Measurements from ENCODE around the gene MYO5C.

MYO5C gene

GRCh38 chr15:52150871-52151270 lies 144.7 kb downstream of the MYO5C start:
- TF ChIP-seq CTCF (conservative IDR thresholded peaks at IDR 0.05) (no peak), ZFX (IDR thresholded peaks at IDR 0.05) (no peak)
- no peak overlapping the region for H3K27ac ChIP-seq

GRCh38 chr15:52150043-52150825 lies 145.4 kb downstream of the MYO5C start:
- no peak for TF ChIP-seq CTCF (conservative IDR thresholded peaks at IDR 0.05)
- no peak for TF ChIP-seq ZFX (IDR thresholded peaks at IDR 0.05)
- H3K27ac ChIP-seq = no peak overlapping the region

- TF ChIP-seq CTCF (conservative IDR thresholded peaks at IDR 0.05) (no peak), ZFX (IDR thresholded peaks at IDR 0.05) (no peak)
- H3K27ac ChIP-seq = no peak overlapping the region
Observed at GRCh38 chr15:52148403-52148802, 147.2 kb downstream of the MYO5C start.

GRCh38 chr15:52146776-52147175 lies 148.8 kb downstream of the MYO5C start:
- TF ChIP-seq ZFX (IDR thresholded peaks at IDR 0.05) (no peak), CTCF (conservative IDR thresholded peaks at IDR 0.05) (no peak)
- H3K27ac ChIP-seq = no peak overlapping the region; the same call in 1 of the 2 replicates

DNA sequence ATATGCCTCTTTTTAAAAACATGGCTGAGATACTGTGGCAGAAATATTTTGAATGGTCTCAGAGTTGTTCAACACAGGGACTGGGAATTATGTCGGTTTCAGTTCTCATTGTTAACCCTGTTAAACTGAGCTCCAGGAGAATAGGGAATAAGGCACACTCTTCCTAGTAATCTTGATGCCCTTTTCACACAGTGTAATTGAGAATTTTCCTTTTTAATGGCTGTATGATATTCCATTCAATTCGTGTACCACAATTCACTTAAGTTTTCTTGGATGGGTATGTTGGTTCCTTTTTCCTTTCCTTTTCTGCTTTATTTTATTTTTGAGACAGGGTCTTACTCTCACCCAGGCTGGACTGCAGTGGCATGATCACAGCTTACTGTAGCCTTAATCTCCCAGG lies 149.3 kb downstream of the MYO5C start:
- H3K27ac ChIP-seq = no peak overlapping the region
- TF ChIP-seq ZFX (IDR thresholded peaks at IDR 0.05) = no peak
- no peak for TF ChIP-seq CTCF (conservative IDR thresholded peaks at IDR 0.05)

GRCh38 chr15:52144656-52145178 lies 150.9 kb downstream of the MYO5C start:
- TF ChIP-seq CTCF (conservative IDR thresholded peaks at IDR 0.05) = no peak
- TF ChIP-seq ZFX (IDR thresholded peaks at IDR 0.05) = no peak
- H3K27ac ChIP-seq = no peak overlapping the region

DNA sequence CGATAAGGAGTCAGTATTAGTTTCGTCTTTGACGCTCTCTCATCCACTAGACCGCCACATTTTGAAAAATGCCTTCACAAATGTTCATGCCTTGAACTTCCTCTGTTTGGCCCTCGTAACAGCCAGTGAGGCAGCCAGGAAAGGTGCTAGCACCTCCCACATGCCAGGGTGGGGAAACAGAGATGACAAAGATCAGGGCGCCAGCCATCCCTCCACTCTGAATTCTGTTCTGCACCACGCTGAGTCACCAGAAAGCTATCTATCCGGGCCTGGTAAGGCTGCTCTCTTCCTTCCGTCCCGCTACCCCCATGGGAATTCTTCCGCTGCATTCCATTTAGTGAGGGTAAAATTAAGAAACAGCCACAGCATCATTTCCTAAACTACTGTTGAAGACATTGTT lies 151.7 kb downstream of the MYO5C start:
- TF ChIP-seq ZFX (IDR thresholded peaks at IDR 0.05) (no peak), CTCF (conservative IDR thresholded peaks at IDR 0.05) (no peak)
- H3K27ac ChIP-seq = no peak overlapping the region
